HepG2 (cell line): ENCODE measurements around the gene NHP2. TPM values are rescaled to one million over a fixed set of nuclear protein-coding genes. Genes with fewer than 3 reads are reported as not detected.
A peak's percentile ranks its signal among the peaks of the same experiment; 100 is the strongest.

Source experiments
- ATM ChIP-seq: fragments of 450-650 bp; IDR thresholded peaks from 2 replicates; pipeline ENCODE4 v1.7.1; 2017; ENCODE audit warnings: mild to moderate bottlenecking, borderline replicate concordance
- CBX1 ChIP-seq: IDR thresholded peaks from one replicate; pipeline ENCODE4 v1.6.1; 2016; ENCODE audit warnings: antibody characterized with exemption, low read depth
- FOXA1 ChIP-seq, 2 experiments: fragments of 450-650 bp in 1 of 2; sonication (generic) in 1 of 2; formaldehyde crosslinking in 1 of 2; IDR thresholded peaks; 2 replicates each; pipeline versions ENCODE4 v1.4.0 to v1.6.1; 2016 to 2020; ENCODE audit warnings: missing genetic modification reagents in 1 of 2
- JUND ChIP-seq: sonication (generic); formaldehyde crosslinking; IDR thresholded peaks from 2 replicates; pipeline ENCODE4 v1.8.0; 2022; ENCODE audit warnings: mild to moderate bottlenecking, missing genetic modification reagents
- NCOA5 ChIP-seq: sonication (generic); formaldehyde crosslinking; IDR thresholded peaks from 2 replicates; pipeline ENCODE4 v1.4.0; 2020; ENCODE audit warnings: missing genetic modification reagents
- SOX6 ChIP-seq, 2 experiments: fragments of 450-650 bp in 1 of 2; sonication (generic) in 1 of 2; formaldehyde crosslinking in 1 of 2; IDR thresholded peaks; 2 replicates each; pipeline versions ENCODE4 v1.4.0 to v1.6.1; 2017 to 2020; ENCODE audit warnings: antibody characterized with exemption in 1 of 2, mild to moderate bottlenecking in 1 of 2, missing genetic modification reagents in 1 of 2
- ZFP36L2 ChIP-seq: sonication (generic); formaldehyde crosslinking; IDR thresholded peaks from 2 replicates; pipeline ENCODE4 v1.4.0; 2020; ENCODE audit warnings: missing genetic modification reagents
- ZNF354B ChIP-seq: sonication (generic); formaldehyde crosslinking; IDR thresholded peaks from 2 replicates; pipeline ENCODE4 v1.8.0; 2022; ENCODE audit warnings: mild to moderate bottlenecking, missing genetic modification reagents
- ZNF749 ChIP-seq: sonication (generic); formaldehyde crosslinking; IDR thresholded peaks from 2 replicates; pipeline ENCODE4 v1.8.0; 2022; ENCODE audit warnings: mild to moderate bottlenecking, missing genetic modification reagents, moderate library complexity, borderline replicate concordance
- polyA plus RNA-seq, 8 experiments: library from polyadenylated mRNA; depleted of rRNA in 3 of 8; stranded (reverse) in 7 of 8; unstranded in 1 of 8; fragments of >200 nt; fragmentation: Illumina TruSeq in 4 of 8; extraction: Trizol in 4 of 8; gene quantifications; 2 replicates each; pipeline versions ENCODE4 v1.2.1 to v1.2.3, GENCODE V29; 2011 to 2016; ENCODE audit warnings: low read depth in 4 of 8, missing spikeins in 1 of 8, mixed read lengths in 1 of 8; ENCODE audit not compliant: insufficient read depth in 1 of 8
- total RNA-seq, 5 experiments: library from RNA; depleted of rRNA; stranded (reverse); fragments of >200 nt; fragmentation: Illumina TruSeq; extraction: Trizol; gene quantifications; 2 replicates each; pipeline ENCODE4 v1.2.3, GENCODE V29; 2016; ENCODE audit warnings: low read depth in 1 of 5
- TF ChIP-seq, protein P1 (sequence below): sonication (generic); formaldehyde crosslinking; IDR thresholded peaks from 2 replicates; pipeline ENCODE4 v1.5.0; 2020; ENCODE audit warnings: mild to moderate bottlenecking, missing genetic modification reagents
- TF ChIP-seq, protein P2 (sequence below): sonication (generic); formaldehyde crosslinking; IDR thresholded peaks from 2 replicates; pipeline ENCODE4 v1.4.0; 2020; ENCODE audit warnings: missing genetic modification reagents
- TF ChIP-seq, protein P3 (sequence below): sonication (generic); formaldehyde crosslinking; IDR thresholded peaks from 2 replicates; pipeline ENCODE4 v1.4.0; 2020; ENCODE audit warnings: missing genetic modification reagents
- TF ChIP-seq, protein P4 (sequence below): sonication (generic); formaldehyde crosslinking; IDR thresholded peaks from 2 replicates; pipeline ENCODE4 v1.4.0; 2020; ENCODE audit warnings: missing genetic modification reagents

NHP2 gene
- total and polyA plus RNA-seq, 2 of the 13 experiments (the other 11 are each of a cell fraction or from before 2014, with no cell fraction given), result 56.2 to 96.1 TPM

DNA sequence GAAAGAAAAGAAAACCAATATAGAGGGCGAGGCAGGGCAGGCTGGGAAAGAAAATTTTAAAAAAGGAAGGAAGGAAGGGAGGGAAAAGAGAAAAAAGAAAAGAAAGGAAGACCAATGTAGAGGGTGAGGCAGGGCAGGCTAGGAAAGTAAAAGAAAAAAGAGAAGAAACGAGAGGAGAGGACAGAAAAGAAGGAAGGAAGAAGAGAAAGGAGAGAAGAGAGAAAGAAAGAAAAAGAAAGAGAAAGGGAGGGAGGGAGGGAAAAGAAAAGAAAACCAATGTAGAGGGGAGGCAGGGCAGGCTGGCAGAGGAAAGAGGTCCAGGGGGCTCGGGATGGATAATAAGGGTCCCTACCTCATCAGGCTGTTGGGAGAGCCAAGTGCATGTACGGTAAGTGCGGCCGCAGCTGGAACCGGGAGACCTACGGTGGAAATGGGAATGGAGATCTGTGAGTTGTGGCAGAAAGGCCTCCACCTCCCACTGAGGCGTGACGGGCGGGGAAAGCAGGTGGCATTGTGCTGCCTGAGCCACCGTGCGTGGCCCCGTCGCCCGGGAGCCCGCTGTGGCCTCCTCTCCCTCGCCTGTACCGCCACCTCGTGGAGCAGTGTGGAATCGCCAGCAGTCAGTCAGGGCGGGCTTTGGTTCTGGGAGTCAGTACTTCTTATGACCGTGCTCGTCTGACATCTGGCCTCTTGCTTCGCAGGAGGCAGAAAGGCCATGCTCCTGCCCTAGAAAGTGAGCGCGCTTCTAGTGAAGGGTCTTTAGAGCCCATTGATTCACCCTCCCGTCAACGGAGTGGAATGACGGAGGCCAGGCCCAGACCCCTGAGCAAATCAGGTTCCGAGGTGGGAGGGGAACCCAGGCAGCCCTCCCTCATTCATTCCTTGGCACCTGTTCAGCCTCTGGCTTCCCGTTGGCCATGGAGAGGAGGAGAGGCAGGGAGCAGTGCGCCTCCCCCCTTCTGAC, 10.4 kb upstream of the NHP2 start (continued):
- TF ChIP-seq ZFP36L2 (no peak), SOX6 (IDR thresholded peaks at IDR 0.05) (no peak), SOX6 (CRISPR knock-in tag; IDR thresholded peaks at IDR 0.05) (0 out of 2 replicates have a peak, but pooled peaks have one; percentile 15), JUND (CRISPR knock-in tag) (no peak), NCOA5 (CRISPR knock-in tag) (no peak), ATM (no peak), FOXA1 (IDR thresholded peaks at IDR 0.05) (no peak), FOXA1 (CRISPR knock-in tag; IDR thresholded peaks at IDR 0.05) (no peak), ZNF749 (CRISPR knock-in tag) (no peak), ZNF354B (CRISPR knock-in tag) (no peak), CBX1 (no peak)
- TF ChIP-seq, protein P1, sequence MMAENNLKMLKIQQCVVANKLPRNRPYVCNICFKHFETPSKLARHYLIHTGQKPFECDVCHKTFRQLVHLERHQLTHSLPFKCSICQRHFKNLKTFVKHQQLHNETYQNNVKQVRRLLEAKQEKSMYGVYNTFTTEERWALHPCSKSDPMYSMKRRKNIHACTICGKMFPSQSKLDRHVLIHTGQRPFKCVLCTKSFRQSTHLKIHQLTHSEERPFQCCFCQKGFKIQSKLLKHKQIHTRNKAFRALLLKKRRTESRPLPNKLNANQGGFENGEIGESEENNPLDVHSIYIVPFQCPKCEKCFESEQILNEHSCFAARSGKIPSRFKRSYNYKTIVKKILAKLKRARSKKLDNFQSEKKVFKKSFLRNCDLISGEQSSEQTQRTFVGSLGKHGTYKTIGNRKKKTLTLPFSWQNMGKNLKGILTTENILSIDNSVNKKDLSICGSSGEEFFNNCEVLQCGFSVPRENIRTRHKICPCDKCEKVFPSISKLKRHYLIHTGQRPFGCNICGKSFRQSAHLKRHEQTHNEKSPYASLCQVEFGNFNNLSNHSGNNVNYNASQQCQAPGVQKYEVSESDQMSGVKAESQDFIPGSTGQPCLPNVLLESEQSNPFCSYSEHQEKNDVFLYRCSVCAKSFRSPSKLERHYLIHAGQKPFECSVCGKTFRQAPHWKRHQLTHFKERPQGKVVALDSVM (CRISPR knock-in tag), result no peak
- TF ChIP-seq, protein P2, sequence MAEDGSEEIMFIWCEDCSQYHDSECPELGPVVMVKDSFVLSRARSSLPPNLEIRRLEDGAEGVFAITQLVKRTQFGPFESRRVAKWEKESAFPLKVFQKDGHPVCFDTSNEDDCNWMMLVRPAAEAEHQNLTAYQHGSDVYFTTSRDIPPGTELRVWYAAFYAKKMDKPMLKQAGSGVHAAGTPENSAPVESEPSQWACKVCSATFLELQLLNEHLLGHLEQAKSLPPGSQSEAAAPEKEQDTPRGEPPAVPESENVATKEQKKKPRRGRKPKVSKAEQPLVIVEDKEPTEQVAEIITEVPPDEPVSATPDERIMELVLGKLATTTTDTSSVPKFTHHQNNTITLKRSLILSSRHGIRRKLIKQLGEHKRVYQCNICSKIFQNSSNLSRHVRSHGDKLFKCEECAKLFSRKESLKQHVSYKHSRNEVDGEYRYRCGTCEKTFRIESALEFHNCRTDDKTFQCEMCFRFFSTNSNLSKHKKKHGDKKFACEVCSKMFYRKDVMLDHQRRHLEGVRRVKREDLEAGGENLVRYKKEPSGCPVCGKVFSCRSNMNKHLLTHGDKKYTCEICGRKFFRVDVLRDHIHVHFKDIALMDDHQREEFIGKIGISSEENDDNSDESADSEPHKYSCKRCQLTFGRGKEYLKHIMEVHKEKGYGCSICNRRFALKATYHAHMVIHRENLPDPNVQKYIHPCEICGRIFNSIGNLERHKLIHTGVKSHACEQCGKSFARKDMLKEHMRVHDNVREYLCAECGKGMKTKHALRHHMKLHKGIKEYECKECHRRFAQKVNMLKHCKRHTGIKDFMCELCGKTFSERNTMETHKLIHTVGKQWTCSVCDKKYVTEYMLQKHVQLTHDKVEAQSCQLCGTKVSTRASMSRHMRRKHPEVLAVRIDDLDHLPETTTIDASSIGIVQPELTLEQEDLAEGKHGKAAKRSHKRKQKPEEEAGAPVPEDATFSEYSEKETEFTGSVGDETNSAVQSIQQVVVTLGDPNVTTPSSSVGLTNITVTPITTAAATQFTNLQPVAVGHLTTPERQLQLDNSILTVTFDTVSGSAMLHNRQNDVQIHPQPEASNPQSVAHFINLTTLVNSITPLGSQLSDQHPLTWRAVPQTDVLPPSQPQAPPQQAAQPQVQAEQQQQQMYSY, result no peak
- TF ChIP-seq, protein P3, sequence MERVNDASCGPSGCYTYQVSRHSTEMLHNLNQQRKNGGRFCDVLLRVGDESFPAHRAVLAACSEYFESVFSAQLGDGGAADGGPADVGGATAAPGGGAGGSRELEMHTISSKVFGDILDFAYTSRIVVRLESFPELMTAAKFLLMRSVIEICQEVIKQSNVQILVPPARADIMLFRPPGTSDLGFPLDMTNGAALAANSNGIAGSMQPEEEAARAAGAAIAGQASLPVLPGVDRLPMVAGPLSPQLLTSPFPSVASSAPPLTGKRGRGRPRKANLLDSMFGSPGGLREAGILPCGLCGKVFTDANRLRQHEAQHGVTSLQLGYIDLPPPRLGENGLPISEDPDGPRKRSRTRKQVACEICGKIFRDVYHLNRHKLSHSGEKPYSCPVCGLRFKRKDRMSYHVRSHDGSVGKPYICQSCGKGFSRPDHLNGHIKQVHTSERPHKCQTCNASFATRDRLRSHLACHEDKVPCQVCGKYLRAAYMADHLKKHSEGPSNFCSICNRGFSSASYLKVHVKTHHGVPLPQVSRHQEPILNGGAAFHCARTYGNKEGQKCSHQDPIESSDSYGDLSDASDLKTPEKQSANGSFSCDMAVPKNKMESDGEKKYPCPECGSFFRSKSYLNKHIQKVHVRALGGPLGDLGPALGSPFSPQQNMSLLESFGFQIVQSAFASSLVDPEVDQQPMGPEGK, result peak; percentile 45; the same call in 1 of the 2 replicates
- TF ChIP-seq, protein P4, sequence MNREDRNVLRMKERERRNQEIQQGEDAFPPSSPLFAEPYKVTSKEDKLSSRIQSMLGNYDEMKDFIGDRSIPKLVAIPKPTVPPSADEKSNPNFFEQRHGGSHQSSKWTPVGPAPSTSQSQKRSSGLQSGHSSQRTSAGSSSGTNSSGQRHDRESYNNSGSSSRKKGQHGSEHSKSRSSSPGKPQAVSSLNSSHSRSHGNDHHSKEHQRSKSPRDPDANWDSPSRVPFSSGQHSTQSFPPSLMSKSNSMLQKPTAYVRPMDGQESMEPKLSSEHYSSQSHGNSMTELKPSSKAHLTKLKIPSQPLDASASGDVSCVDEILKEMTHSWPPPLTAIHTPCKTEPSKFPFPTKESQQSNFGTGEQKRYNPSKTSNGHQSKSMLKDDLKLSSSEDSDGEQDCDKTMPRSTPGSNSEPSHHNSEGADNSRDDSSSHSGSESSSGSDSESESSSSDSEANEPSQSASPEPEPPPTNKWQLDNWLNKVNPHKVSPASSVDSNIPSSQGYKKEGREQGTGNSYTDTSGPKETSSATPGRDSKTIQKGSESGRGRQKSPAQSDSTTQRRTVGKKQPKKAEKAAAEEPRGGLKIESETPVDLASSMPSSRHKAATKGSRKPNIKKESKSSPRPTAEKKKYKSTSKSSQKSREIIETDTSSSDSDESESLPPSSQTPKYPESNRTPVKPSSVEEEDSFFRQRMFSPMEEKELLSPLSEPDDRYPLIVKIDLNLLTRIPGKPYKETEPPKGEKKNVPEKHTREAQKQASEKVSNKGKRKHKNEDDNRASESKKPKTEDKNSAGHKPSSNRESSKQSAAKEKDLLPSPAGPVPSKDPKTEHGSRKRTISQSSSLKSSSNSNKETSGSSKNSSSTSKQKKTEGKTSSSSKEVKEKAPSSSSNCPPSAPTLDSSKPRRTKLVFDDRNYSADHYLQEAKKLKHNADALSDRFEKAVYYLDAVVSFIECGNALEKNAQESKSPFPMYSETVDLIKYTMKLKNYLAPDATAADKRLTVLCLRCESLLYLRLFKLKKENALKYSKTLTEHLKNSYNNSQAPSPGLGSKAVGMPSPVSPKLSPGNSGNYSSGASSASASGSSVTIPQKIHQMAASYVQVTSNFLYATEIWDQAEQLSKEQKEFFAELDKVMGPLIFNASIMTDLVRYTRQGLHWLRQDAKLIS (CRISPR knock-in tag), result no peak
